ENCODE results near the gene PKDREJ. TPM values are rescaled to one million over a fixed set of nuclear protein-coding genes. Genes with fewer than 3 reads are reported as not detected.

The PKDREJ gene
- total RNA-seq, 1 donor from 2014 or later, result not detected

DNA sequence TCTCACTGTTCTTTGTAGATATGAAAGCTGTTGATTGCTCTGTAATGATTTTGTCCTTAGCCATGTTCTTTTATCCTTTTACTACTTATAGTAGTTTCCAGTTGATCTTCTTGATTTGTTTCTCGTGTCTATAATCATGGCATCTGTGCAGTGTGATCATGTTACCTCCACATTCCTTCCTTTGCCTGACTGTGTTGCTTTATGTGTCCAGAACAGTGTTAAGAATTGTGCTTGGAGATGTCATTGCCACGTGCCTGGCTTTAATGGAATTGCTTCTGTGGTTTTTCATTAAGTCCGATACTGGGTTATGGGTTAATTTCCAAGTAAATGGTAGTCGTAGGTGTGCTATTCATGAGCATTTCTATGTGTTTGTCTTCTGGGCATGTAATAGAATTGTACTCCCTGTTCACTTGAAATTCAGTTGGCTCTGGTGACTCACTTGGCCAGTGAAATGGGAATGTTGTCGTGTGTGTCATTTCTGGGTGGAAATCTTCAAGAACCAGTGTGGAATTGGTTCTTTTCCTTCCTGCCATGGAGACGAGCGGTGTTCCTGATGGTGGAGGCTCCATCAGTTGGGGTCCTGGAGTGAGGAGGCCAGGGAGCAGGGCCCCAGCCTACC lies 40.3 kb upstream of the PKDREJ start:
- Histone ChIP-seq H3K36me3 (no peaks in the 10 kb centered on the region), H3K9me3 (no peaks in the 10 kb centered on the region), H3K4me3 (no peak overlapping the region), H3K27me3 (no peaks in the 10 kb centered on the region), H3K4me1 (no peaks in the 10 kb centered on the region), H3K27ac (no peak overlapping the region)
- no peak for TF ChIP-seq CTCF (IDR thresholded peaks at IDR 0.05)
- no peak for TF ChIP-seq POLR2AphosphoS5 (IDR thresholded peaks at IDR 0.05; ENCODE audit: insufficient read depth in 1 of 2, low read depth in 1 of 2)
- TF ChIP-seq POLR2A (IDR thresholded peaks at IDR 0.05), result no peak
- intact Hi-C loops (cut with DNase I), result no loop called here
- DNase-seq (ENCODE audit: extremely low spot score in 2 of 2), result no peak

GRCh38 chr22:46300491-46300890 lies 37.3 kb upstream of the PKDREJ start:
- no peaks in the 10 kb centered on the region for H3K27me3 ChIP-seq
- intact Hi-C loops (cut with DNase I), result no loop called here
- H3K27ac ChIP-seq, result no peak overlapping the region
- no peaks in the 10 kb centered on the region for H3K36me3 ChIP-seq
- H3K9me3 ChIP-seq, result no peaks in the 10 kb centered on the region
- H3K4me1 ChIP-seq, result peaks cover 18% of the 10 kb centered on the region
- no peak overlapping the region for H3K4me3 ChIP-seq
- DNase-seq (ENCODE audit: extremely low spot score in 2 of 2), result no peak
- TF ChIP-seq POLR2AphosphoS5 (IDR thresholded peaks at IDR 0.05; ENCODE audit: insufficient read depth in 1 of 2, low read depth in 1 of 2), result no peak
- TF ChIP-seq POLR2A (IDR thresholded peaks at IDR 0.05), result no peak
- no peak for TF ChIP-seq CTCF (IDR thresholded peaks at IDR 0.05)

DNA sequence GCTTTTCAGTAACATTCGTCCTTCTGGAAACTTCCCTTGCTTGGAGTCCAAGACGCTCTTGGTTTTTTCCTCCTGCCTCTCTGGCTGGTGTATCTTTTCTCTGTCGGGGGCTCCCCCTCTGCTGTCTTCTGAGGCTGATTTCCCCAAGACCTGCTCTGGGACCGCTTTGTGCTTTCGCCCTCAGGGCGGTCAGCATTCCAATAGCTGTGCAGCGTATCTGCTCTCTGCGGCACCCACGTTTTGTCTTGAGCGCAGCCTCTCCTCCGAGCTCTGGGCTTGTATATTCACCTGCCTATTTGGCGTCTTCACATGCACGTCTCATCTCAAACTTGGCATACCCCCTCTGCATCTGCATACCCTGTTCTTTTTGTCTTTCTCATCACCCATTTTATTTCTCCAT lies 36.0 kb upstream of the PKDREJ start:
- intact Hi-C loops (cut with DNase I), result loop anchor here (5.0 to 10.0 kb wide), 2 partner anchors 177 to 304 kb away; no protein-coding TSS in a partner anchor

GRCh38 chr22:46297151-46297812 lies 34.1 kb upstream of the PKDREJ start:
- Histone ChIP-seq H3K27me3 (no peaks in the 10 kb centered on the region), H3K9me3 (no peaks in the 10 kb centered on the region), H3K36me3 (peaks cover 0 to 6% of the 10 kb centered on the region in 2 donors), H3K4me1 (peaks cover 20% of the 10 kb centered on the region), H3K4me3 (peak overlapping the region; percentile 60 to 66), H3K27ac (peak overlapping the region; percentile 93)
- DNase-seq (ENCODE audit: extremely low spot score in 2 of 2), result no peak
- TF ChIP-seq POLR2A (IDR thresholded peaks at IDR 0.05) (no peak), CTCF (IDR thresholded peaks at IDR 0.05) (no peak), POLR2AphosphoS5 (IDR thresholded peaks at IDR 0.05; ENCODE audit: insufficient read depth in 1 of 2, low read depth in 1 of 2) (no peak)
- intact Hi-C loops (cut with DNase I), result loop anchor here (5.0 to 10.0 kb wide), 2 partner anchors 175 to 302 kb away; no protein-coding TSS in a partner anchor

More for the DNA sequence above, 36.0 kb upstream of the PKDREJ start:
- DNase-seq (ENCODE audit: extremely low spot score in 2 of 2), result no peak
- TF ChIP-seq POLR2AphosphoS5 (IDR thresholded peaks at IDR 0.05; ENCODE audit: insufficient read depth in 1 of 2, low read depth in 1 of 2), result no peak
- no peak for TF ChIP-seq POLR2A (IDR thresholded peaks at IDR 0.05)
- TF ChIP-seq CTCF (IDR thresholded peaks at IDR 0.05), result no peak
- no peak overlapping the region for H3K4me3 ChIP-seq
- H3K27ac ChIP-seq, result no peak overlapping the region
- H3K9me3 ChIP-seq, result no peaks in the 10 kb centered on the region
- no peaks in the 10 kb centered on the region for H3K27me3 ChIP-seq
- H3K4me1 ChIP-seq, result peaks cover 20% of the 10 kb centered on the region
- no peaks in the 10 kb centered on the region for H3K36me3 ChIP-seq

Data from vagina (tissue), 2 donors.